ENCODE measurements around the gene PARN. TPM values are rescaled to one million over a fixed set of nuclear protein-coding genes. Genes with fewer than 3 reads are reported as not detected.

The PARN gene
- total and polyA plus RNA-seq, 2 of the 8 experiments (the other 6 are each of a cell fraction or from before 2014, with no cell fraction given) = 24.5 to 44.6 TPM

GRCh38 chr16:14427371-14427948 lies 202.6 kb downstream of the PARN start:
- Histone ChIP-seq H3K79me2 (ENCODE audit: control insufficient read depth in 1 of 2, insufficient read depth in 2 of 2, low read length in 2 of 2) (no peaks in the 10 kb centered on the region), H3K9ac (replicated peaks in 1 of 4; ENCODE audit: extremely low read depth in 1 of 4, low read depth in 3 of 4, low read length in 3 of 4) (no peak overlapping the region), H2AK5ac (ENCODE audit: low read depth, low read length) (no peak overlapping the region), H2BK20ac (ENCODE audit: low read length) (no peak overlapping the region), H4K5ac (ENCODE audit: insufficient read length, low read depth, low read length) (no peak overlapping the region), H3K4me2 (ENCODE audit: insufficient read depth in 1 of 2, low read depth in 2 of 2, low read length in 2 of 2) (no peak overlapping the region), H3K9me3 (ENCODE audit: insufficient read depth in 2 of 2, low read depth in 1 of 2, low read length in 1 of 2) (peaks cover 0 to 3% of the 10 kb centered on the region in 2 experiments; a peak in 1 of 4 replicates), H3K56ac (replicated peaks; ENCODE audit: insufficient read length, low read depth, low read length) (no peak overlapping the region), H2BK120ac (replicated peaks; ENCODE audit: low read depth, low read length) (no peak overlapping the region), H3K27me3 (replicated peaks in 1 of 4; ENCODE audit: control insufficient read depth in 3 of 4, extremely low read depth in 1 of 4, insufficient read depth in 3 of 4, low read length in 3 of 4) (no peaks in the 10 kb centered on the region), H3K27ac (ENCODE audit: low read depth, low read length) (no peak overlapping the region; the same call in 1 of the 2 replicates), H2BK15ac (ENCODE audit: low read length) (no peak overlapping the region), H3K23me2 (ENCODE audit: low read depth, low read length) (no peaks in the 10 kb centered on the region), H4K91ac (replicated peaks; ENCODE audit: insufficient read length, low read length) (no peak overlapping the region), H2BK5ac (ENCODE audit: low read depth, low read length) (no peak overlapping the region), H3K14ac (ENCODE audit: insufficient read length) (no peak overlapping the region), H3K36me3 (ENCODE audit: control insufficient read depth in 2 of 4, insufficient read depth in 4 of 4, low read length in 3 of 4) (peaks cover 0 to 3% (median under 1%) of the 10 kb centered on the region in 4 experiments; a peak in 1 of 8 replicates), H2BK12ac (ENCODE audit: low read depth, low read length) (0 out of 2 replicates have a peak overlapping the region, but pooled peaks have one; percentile 1), H3K18ac (ENCODE audit: extremely low read depth, low read length) (no peak overlapping the region; the same call in 1 of the 2 replicates), H2AFZ (ENCODE audit: low read length) (no peak overlapping the region), H3K4me3 (ENCODE audit: extremely low read depth in 1 of 4, insufficient read depth in 2 of 4, low read depth in 3 of 4, low read length in 4 of 4) (no peak overlapping the region), H3K79me1 (ENCODE audit: low read depth, low read length) (no peaks in the 10 kb centered on the region), H4K20me1 (replicated peaks in 1 of 2; ENCODE audit: control insufficient read depth in 1 of 2, insufficient read depth in 2 of 2, low read length in 2 of 2) (no peaks in the 10 kb centered on the region), H4K8ac (ENCODE audit: extremely low read depth, insufficient read depth, low read length) (no peak overlapping the region), H3K23ac (ENCODE audit: insufficient read length) (no peak overlapping the region), H3K4ac (replicated peaks; ENCODE audit: insufficient read length, low read depth, low read length) (no peak overlapping the region), H3K4me1 (replicated peaks in 1 of 4; ENCODE audit: control insufficient read depth in 3 of 4, insufficient read depth in 4 of 4, low read length in 3 of 4) (peaks cover 0 to 7% (median 3%) of the 10 kb centered on the region in 4 experiments; a peak in 3 of 7 replicates)
- DNase-seq (ENCODE audit: low read depth in 1 of 2, low spot score in 2 of 2) = no peak
- ChIA-PET POLR2A (ENCODE audit: partially characterized antibody) (no interaction called here), CTCF (ENCODE audit: partially characterized antibody) (interaction anchor here (1.2 to 1.3 kb wide), 2 partner anchors 20 to 62 kb away, joined by 4 to 5 read pairs; no protein-coding TSS in a partner anchor)
- no peak for FAIRE-seq
- WGBS, 2 experiments (ENCODE audit: extremely low coverage in 1 of 2, insufficient coverage in 1 of 2, insufficient read length in 1 of 2, insufficient replicate concordance in 2 of 2, low coverage in 1 of 2, low lambda C conversion rate in 2 of 2, missing lambda C conversion rate in 1 of 2) = 90% methylated on average over 9 of the region's 9 CpGs; no CpG with 5 or more reads in 1 of the 2 experiments
- TF ChIP-seq NANOG (IDR thresholded peaks at IDR 0.05; ENCODE audit: insufficient read depth, low read depth, low read length, poor library complexity, severe bottlenecking) (no peak), RNF2 (IDR thresholded peaks at IDR 0.05; ENCODE audit: borderline replicate concordance, low read depth, low read length, missing control alignments, poor library complexity, severe bottlenecking) (no peak), CBX8 (IDR thresholded peaks at IDR 0.05; ENCODE audit: borderline replicate concordance, low read depth, low read length) (no peak), EZH2 (IDR thresholded peaks at IDR 0.05; ENCODE audit: low read depth, low read length, severe bottlenecking) (no peak), TBP (IDR thresholded peaks at IDR 0.05; ENCODE audit: low read depth, low read length) (no peak)
